ENCODE results near the gene SLC35F1. TPM values are rescaled to one million over a fixed set of nuclear protein-coding genes. Genes with fewer than 3 reads are reported as not detected.

Gene SLC35F1
- total RNA-seq, 3 donors from 2014 or later = 0.23 to 6.1 (median 0.29) TPM

GRCh38 chr6:117890172-117890571 lies 16.9 kb upstream of the SLC35F1 start:
- no peak for TF ChIP-seq CTCF (IDR thresholded peaks at IDR 0.05)
- Histone ChIP-seq H3K9me3 (no peaks in the 10 kb centered on the region), H3K4me1 (ENCODE audit: low read depth) (no peaks in the 10 kb centered on the region), H3K36me3 (ENCODE audit: low read depth) (no peaks in the 10 kb centered on the region), H3K4me3 (no peak overlapping the region)
- no peak for DNase-seq
- intact Hi-C loops (cut with DNase I, micrococcal nuclease) = no loop called here
- ATAC-seq = no peak

GRCh38 chr6:117906507-117906957 lies 532 bp upstream of the SLC35F1 start:
- DNase-seq (no peak), ATAC-seq (peak; percentile 19)
- intact Hi-C loops (cut with DNase I, micrococcal nuclease) = no loop called here

GRCh38 chr6:117907601-117908245 lies 659 bp downstream of the SLC35F1 start:
- peak; percentile 50 for ATAC-seq
- Histone ChIP-seq H3K4me1 (ENCODE audit: low read depth) (peaks cover 11% of the 10 kb centered on the region), H3K4me3 (no peak overlapping the region), H3K9me3 (no peaks in the 10 kb centered on the region), H3K36me3 (ENCODE audit: low read depth) (no peaks in the 10 kb centered on the region)
- intact Hi-C loops (cut with DNase I, micrococcal nuclease) = no loop called here
- DNase-seq = peak in 1 of 3 donors; percentile 45
- no peak for TF ChIP-seq CTCF (IDR thresholded peaks at IDR 0.05)

More at GRCh38 chr6:117906507-117906957, 532 bp upstream of the SLC35F1 start:
- no peak for TF ChIP-seq CTCF (IDR thresholded peaks at IDR 0.05)
- H3K4me3 ChIP-seq = no peak overlapping the region
- no peaks in the 10 kb centered on the region for H3K9me3 ChIP-seq
- H3K4me1 ChIP-seq (ENCODE audit: low read depth) = peaks cover 11% of the 10 kb centered on the region
- H3K36me3 ChIP-seq (ENCODE audit: low read depth) = no peaks in the 10 kb centered on the region

- intact Hi-C loops (cut with DNase I, micrococcal nuclease) = no loop called here
- Histone ChIP-seq H3K36me3 (ENCODE audit: low read depth) (no peaks in the 10 kb centered on the region), H3K4me3 (no peak overlapping the region), H3K9me3 (no peaks in the 10 kb centered on the region), H3K4me1 (ENCODE audit: low read depth) (peaks cover 11% of the 10 kb centered on the region)
- peak; percentile 13 for ATAC-seq
- DNase-seq = peak in 1 of 3 donors; percentile 29
- no peak for TF ChIP-seq CTCF (IDR thresholded peaks at IDR 0.05)
These were observed 1.4 kb downstream of the SLC35F1 start for GRCh38 chr6:117908246-117909068.

- no peak for TF ChIP-seq CTCF (IDR thresholded peaks at IDR 0.05)
These were observed 2.6 kb downstream of the SLC35F1 start for GRCh38 chr6:117909638-117910037.

More at GRCh38 chr6:117909638-117910037, 2.6 kb downstream of the SLC35F1 start:
- Histone ChIP-seq H3K4me3 (no peak overlapping the region), H3K36me3 (ENCODE audit: low read depth) (no peaks in the 10 kb centered on the region), H3K9me3 (no peaks in the 10 kb centered on the region), H3K4me1 (ENCODE audit: low read depth) (peaks cover 11% of the 10 kb centered on the region)
- no peak for DNase-seq
- intact Hi-C loops (cut with DNase I, micrococcal nuclease) = no loop called here
- ATAC-seq = no peak
